HG03520 (cell line): Measurements from ENCODE around the gene SNAP29.
"Not testable (repeated sequence)": the region's sequence is repeated elsewhere in the genome, so short reads cannot be mapped to it uniquely, and the experiment has no call there.

Experiments
- ATAC-seq: cut with Tn5 transposase; IDR thresholded peaks from one replicate; pipeline ENCODE4 v1.9.1; 2021; ENCODE audit warnings: mild to moderate bottlenecking, moderate library complexity; ENCODE audit not compliant: unreplicated experiment

SNAP29 gene

DNA sequence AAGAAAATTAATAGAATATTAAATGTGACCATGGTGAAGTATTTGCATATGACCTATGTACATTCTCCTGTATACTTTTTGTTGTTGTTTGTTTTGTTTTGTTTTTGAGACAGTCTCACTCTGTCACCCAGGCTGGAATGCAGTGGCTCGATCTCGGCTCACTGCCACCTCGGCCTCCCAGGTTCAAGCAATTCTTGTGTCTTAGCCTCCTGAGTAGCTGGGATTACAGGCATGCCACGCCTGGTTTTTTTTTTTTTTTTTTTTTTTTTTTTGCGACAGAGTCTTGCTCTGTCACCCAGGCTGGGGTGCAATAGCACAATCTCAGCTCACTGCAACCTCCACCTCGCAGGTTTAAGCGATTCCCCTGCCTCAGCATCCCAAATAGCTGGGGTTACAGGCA is 38.9 kb downstream of the SNAP29 start:
- ATAC-seq: not testable (repeated sequence)

DNA sequence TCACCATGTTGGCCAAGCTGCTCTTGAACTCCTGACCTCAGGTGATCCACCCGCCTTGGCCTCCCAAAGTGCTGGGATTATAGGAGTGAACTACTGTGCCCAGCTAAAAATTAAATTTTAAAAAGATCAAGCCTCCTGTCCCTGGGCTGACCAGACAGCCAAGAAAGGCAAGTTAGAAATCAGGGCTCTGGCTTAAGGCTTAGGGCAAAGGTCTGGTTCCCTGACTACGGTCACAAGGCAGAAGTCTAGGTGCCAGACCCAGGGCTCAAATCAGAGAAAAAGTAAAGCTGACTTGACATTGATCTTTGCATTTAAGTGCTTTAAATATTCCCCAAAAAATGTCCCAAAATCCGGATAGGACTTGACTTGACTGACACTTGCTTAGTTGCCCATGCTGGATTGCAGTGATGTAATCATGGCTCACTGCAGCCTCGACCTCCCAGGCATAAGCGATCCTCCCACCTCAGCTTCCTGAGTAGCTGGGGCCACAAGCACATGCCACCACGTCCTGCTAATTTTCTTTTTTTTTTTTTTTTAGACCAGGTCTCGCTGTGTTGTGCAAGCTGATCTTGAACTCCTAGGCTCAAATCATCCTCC is 41.1 kb downstream of the SNAP29 start:
- no peak for ATAC-seq

DNA sequence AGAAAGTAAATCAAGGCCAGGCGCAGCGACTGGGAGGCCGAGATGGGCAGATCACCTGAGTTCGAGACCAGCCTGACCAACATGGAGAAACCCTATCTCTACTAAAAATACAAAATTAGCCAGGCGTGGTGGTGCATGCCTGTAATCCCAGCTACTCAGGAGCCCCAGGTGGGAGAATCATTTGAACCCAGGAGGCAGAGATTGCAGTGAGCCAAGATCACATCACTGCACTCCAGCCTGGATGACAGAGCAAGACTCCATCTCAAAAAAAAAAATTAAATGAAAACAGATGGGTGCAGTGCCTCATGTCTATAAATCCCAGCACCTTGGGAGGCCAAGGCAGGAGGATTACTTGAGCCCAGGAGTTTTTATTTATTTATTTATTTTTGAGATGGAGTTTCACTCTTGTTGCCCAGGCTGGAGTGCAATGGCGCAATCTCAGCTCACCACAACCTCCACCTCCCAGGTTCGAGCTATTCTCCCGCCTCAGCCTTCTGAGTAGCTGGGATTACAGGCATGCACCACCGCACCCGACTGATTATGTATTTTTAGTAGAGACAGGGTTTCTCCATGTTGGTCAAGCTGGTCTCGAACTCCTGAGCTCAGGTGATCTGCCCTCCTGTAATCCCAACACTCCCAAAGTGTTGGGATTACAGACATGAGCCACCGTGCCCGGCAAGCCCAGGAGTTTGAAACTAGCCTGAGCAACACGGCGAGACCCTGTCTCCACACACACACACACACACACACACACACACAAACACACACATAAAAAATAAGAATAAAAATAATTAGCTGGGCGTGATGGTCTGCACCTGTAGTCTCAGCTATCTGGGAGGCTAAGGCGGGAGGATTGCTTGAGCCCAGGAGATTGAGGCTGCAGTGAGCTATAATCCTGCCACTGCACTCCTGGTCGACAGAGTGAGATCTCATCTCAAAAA is 42.6 kb downstream of the SNAP29 start:
- ATAC-seq: not testable (repeated sequence)

DNA sequence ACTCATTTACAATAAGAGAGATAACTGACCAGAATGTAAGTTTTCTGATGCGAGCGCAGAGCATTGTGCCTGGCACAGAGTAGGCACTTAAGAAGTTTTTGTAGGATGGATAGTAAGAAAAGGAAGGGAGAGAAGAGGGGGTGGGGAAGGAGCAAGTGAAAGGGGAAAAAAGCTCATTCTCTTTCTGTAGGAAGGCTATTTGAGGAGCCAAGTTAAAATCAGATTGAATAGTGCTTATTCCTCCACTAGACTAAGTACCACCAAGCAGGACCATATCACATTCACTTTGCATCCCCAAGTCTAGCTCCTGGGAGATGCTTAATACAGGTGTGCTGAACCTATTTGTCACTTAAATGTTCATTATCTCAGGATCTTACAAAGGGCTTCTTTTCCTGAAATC is 44.3 kb downstream of the SNAP29 start:
- no peak for ATAC-seq

DNA sequence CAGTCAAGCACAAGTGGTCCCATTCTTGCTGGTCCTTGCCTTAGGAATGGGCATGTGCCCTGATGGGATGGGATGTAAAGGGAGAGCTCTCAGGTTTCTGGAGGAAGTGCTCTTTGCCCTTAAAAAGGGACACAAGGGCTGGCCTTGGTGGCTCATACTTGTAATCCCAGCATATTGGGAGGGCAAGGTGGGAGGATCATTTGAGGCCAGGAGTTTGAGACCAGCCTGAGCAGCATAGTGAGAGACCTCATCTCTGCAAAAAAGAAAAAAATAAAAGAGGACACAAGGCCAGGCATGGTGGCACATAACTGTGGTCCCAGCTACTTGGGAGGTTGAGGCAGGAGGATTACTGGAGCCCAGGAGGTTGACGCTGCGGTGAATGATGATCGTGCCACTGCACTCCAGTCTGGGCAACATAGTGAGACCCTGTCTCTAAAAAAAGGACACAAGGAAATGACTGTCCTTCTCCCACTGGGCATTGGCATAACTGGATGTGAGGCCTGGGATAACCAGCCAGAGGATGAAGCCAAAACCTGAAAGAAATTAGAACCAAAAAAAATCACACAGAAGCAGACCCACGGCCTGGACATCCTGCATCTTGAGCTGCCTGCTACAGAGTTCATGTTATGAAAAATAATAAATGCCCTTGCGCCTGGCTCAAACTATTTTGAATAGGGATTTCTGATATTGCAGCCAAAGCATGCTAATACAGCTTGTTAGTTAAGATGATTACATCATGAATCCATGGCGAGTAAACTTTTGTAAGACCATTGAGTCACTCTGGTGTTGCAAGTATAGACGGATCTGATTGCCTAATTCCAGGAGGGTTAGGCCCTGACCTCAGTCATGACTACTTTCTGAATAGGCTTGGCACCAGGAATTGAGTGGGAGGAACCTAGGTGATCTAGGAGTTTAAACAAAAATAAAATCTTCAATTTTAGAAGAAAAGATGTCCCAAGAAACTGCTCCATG is 45.5 kb downstream of the SNAP29 start:
- ATAC-seq: no peak

DNA sequence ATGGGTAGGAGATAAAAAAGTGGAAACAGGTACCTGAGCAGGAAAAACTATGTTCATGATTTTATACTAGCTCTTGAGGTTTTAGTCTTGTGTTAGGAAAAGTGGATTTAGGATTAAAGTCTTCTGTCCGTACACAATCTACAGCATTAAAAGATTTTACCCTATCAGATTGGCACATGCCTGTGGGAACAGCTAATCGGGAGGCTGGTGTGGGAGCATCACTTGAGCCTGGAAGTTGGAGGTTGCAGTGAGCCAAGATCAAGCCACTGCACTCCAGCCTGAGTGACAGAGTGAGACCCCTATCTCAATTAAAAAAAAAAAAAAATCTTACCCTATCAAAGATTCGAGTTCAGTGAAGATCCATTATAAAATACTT is 46.2 kb downstream of the SNAP29 start:
- ATAC-seq: no peak

DNA sequence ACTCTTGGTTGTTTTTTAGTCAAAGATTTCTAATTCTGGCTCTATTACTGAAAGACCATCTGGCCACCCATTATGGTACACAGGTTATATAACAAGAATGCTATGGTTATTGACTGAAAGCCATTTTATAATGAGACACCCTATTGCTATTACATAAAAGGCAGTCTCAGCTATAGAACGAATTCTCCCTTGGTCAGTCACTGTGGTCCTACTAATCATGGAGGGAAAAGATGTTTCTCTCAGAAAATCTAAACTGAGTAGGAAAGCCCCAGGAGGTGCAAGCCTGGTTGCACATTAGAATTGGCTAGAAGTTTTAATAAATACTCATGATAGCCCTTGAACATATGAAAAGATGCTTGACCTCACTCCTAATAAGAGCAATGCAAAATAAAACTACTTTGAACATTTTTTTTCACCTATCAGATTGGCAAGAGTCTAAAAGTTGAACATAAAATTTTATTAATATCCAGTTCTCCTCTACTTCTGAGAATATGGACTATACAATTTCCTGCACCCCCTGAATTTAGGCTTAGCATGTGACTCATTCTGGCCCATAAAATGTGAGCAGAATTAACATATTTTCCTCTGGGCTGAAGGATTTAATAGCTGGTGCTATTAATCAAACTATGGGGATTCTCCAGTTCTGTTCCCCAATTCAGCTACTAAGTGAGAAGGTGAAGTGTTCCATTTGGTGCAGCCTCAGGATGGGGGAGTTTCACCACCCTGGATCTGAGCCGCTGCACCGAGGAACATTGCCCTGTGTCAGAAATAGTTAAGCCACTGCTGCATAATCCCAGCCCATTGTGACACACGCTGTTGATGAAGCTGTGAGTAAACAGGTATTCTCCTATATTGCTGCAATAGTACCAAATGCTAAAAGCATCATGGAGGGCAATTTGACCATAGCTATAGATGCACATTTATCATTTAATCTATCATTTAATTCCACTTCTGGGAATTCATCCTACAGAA is 46.9 kb downstream of the SNAP29 start:
- no peak for ATAC-seq

DNA sequence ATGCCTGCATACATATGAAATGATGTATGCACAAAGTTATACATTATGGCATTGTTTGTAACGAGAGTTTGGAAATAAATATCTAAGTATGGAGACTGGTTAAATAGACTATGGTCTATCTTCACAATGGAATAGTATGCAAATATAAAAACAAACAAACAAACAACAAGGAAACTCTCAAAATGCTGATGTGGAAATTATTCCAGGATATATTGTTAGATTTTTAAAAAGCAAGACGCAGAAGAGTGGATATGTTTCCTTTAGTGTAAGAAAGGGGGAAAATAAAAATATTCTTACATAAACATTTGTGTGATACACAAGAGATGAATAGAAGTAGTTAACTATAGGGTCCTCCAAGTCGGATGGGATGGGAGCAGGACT is 47.6 kb downstream of the SNAP29 start:
- ATAC-seq: no peak

DNA sequence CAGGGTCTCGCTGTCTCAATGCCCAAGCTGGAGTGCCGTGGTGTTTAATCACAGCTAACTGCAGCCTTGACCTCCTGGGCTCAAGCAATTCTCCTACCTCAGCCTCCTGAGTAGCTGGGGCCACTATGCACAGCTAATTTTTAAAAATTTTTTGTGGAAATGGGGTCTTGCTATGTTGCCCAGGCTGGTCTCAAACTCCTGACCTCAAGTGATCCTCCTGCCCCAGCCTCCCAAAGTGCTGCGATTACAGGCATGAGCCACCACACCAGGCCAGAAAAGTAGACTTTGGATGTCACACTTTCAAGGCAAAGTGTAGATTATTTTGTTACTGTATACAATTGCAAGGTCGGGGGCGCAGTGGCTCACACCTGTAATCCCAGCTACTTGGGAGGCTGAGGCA is 49.9 kb downstream of the SNAP29 start:
- ATAC-seq: not testable (repeated sequence)

DNA sequence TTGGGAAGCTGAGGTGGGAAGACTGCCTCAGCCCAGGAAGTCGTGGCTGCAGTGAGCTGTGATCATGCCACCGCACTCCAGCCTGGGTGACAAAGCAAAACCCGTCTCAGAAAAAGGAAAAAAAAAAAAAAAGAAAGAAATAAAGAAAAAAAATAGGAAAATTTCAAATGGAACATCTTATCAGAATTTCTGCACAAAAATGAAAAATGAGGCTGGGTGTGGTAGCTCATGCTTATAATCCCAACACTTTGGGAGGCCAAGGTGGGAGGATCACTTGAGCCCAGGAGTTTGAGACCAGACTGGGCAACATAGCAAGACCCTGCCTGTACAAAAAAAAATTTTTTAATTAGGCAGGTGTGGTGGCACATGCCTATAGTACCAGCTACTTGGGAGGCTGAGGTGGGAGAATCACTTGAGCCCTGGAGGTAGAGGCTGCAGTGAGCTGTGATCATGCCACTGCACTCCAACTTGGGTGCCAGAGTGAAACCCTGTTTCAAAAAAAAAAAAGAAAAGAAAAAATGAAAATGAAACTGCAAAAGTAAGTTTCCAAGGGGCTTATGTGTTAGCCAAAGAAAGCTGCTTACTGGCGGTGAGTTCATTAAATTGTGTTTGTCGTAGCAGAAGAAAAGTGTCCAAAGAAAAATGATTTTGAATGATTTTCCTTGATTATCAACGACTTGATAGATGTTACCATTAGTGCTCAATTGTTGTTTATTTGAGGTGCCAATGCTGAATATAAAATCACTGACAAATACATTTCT is 50.9 kb downstream of the SNAP29 start:
- no peak for ATAC-seq

DNA sequence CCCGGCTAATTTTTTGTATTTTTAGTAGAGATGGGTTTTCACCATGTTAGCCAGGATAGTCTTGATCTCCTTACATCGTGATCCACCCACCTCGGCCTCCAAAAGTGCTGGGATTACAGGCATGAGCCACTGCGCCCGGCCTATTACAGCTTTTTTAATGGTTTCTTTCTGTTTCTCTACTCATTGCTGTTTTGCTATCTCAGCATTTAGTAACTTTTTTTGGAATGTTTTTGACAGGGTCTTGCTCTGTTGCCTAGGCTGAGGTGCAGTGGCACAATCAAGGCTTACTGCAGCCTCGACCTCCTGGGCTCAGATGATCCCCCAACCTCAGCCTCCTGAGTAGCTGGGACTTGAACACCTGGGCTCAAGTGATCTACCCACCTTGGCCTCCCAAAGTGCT is 53.7 kb downstream of the SNAP29 start:
- ATAC-seq: no peak

DNA sequence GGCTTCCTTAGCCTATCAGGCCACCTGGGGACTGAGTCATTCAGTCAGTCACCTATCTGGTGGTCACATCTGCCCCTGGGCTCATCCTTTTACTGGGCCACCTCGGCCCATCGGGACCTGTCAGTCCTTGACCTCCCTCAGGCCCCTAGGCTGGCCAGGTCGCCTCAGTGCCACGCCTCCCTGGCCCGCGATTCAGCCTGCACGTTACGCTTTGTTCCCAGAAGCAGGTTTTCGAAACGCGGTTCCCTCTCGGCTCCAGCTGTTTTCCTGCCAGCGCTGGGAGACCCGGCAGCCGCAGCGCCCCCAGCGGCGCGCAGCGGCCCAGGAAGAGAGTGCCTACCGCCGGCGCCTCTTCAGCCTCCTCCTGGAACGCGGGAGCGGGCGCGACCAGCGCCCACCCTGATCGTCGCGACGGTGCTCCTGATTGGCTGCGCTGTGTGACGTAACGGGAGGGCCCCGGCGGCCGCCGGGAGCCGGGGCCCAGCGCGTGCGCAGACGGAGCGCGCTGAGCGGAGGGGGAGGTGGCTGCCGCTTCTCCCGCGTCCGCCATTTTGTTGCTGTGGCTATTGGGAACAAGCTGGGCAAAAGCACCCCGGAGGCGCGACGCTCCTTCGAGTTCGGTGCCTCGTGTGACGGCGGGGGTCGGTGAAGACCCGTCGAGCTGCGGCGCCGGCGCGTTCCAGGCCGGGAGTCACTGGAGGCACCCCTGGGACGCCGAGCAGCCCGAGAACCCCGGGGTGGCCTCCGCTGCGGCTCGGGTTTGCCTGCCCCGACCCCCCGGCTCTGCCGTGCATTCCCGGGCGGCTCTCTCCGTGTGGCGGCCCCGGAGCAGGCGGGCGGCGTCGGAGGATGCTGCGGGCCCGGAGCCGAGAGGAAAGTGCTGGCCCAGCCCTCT is 58.4 kb downstream of the SNAP29 start, which contains the start of gene CRKL:
TSS of gene CRKL (plus strand) at position 492 of the 895 bp plus-strand sequence. CDS start 528 bp downstream, outside the sequence.
- ATAC-seq: peak; percentile 91

DNA sequence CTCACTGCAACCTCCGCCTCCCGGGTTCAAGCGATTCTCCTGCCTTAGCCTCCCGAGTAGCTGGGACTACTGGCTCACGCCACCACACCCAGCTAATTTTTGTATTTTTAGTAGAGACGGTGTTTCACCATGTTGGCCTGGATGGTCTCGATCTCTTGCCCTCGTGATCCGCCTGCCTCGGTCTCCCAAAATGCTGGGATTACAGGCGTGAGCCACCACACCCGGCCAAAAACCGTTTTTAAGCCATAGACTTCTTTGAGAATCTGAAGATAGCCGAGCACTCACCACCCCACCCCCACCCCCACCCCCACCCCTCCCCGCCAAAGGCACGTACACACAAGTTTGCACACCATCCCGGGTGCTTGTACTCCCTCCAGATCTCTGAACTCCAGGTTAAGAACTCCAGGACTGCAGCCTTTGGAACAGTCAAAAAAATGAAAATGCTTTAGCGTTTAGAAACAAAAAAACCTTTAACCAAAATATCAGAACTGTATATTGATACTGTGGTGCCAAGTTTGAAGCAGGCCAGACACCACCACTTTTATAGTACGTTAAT is 59.9 kb downstream of the SNAP29 start:
- no peak for ATAC-seq

DNA sequence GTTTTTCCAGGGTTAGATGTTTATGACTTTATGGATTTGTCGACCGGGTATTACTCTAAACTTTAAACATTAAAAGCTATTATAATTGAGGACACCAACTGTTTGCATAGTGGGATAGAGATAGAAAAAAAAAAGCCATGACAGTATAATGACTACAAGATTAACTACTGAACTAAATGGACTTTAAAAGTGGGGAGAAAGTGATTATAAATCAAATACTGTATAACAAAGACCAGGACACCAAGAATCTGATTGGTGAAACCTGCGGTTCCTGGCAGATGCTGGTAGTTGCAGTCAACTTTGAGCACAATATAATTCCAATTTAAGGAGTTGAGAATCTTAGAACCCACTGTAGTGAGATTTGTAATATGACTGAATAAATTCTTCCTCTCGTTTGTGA is 60.9 kb downstream of the SNAP29 start:
- no peak for ATAC-seq

DNA sequence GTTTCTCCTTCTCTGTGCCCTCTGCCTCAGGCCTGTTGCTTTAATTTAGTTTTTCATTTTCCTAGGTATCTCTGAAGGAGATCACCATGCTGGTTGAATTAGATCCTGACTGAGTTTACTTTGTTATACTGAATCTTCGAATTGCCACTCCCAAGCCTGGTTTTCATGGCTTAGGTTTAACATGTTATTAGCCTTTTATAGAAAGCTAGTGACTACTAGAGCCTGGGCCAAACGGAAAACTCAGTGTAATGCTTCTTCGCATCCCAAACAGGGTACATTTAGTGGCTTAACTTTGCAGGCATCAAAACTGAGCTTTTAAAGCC is 62.0 kb downstream of the SNAP29 start:
- ATAC-seq: no peak

DNA sequence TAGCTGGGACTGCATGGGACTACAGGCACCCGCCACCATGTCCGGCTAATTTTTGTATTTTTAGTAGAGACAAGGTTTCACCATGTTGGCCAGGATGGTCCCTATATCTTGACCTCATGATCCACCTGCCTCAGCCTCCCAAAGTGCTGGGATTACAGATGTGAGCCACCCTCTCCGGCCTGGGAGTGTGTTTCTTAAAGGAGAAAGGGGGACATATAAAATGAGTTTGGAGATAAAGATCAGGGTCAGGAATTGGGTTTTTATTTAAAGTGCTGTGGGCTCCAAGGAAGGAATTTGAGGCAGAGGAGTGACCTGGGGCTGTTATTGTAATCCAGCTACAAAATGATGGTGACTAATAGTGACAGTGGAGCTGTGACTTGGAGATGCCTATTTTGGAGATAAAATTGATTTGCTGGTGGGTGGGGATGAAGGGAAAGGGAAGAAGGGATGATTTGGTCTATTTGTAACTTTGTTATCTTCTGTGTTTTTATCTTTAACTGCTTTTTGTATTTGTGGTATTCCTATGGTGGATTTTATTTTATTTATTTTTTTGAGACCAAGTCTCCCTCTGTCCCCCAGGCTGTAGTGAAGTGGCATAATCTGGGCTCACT is 63.4 kb downstream of the SNAP29 start:
- ATAC-seq: no peak

DNA sequence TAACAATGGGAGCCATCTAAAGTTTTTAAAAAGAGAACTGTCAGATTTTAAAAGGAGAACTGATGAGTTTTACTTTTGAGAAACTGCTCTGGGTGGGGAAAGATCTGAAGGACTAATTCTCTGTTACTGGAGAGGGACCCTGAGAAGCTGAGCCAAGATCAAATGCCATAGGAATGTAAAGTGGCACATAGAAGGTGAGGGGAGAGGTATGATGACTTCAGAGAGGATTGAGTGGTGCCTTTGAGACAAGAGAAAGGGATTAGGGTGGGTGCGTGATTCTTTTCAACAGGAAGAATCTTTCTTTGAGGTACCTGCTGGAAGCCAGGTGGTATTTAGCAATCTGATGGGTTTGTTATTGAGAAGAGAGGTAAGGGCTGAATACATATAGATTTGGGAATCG is 67.4 kb downstream of the SNAP29 start:
- ATAC-seq: no peak
